Renal cortex interstitium (tissue), 11 donors: ENCODE measurements around the gene SLAMF8. TPM values are rescaled to one million over a fixed set of nuclear protein-coding genes. Genes with fewer than 3 reads are reported as not detected.

Experiments
- DNase-seq, 11 donors: peaks; one replicate each; pipeline ENCODE4 v3.0.0-alpha.2; 2013; ENCODE audit warnings: low read depth in 9 of 11, low spot score in 4 of 11; ENCODE audit errors: extremely low read depth in 1 of 11
- polyA plus RNA-seq, 3 donors: library from polyadenylated mRNA; unstranded; fragments of 120-200 nt; gene quantifications; one replicate each; pipeline ENCODE4 v1.2.1, GENCODE V29; 2013; ENCODE audit not compliant: insufficient read length in 3 of 3

Gene SLAMF8
- polyA plus RNA-seq, 3 donors, result 0.65 to 0.96 (median 0.91) TPM

DNA sequence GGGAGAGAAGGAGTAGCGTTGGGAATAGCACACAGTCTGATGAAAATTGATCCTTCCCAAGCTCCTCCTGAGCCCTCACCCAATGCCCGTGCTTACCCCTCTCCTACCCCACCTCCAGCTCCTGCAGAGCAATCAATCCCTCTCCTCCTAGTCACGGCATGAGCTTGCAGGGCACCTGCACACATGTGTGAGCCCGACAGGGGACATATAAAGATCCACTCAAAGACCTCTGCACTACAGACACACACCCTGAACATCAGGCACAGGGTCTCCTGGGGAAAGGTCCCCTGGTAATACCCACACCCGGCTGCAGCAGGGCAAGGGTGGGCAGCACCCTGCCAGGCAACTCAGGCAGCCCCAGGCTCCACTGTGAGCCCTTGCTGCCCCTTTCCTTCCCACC is 35.4 kb downstream of the SLAMF8 start:
- DNase-seq, result no peak

DNA sequence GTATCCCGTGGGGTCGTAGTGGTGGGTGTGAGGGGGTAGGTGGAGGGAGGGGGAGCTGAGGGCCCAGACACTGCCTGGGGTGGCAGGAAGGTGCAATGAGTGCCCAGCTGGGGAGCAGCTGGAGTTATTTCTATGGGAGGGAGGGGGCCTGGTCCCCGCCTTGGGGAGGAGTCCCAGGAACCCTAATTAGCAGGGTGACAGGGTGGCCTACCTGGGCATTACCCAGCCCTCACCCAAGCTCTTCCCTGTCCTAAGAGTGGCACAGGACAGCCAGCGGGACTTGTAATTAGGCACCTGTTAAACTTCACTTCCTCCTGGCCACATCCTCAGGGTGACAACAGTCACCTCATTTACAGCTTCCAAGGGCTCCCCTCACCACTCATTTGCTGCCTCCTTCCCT is 35.9 kb downstream of the SLAMF8 start, which contains the start of gene VSIG8:
VSIG8 (minus strand) TSS at position 101 of the 400 bp plus-strand sequence. CDS start 136 bp downstream, outside the sequence.
- no peak for DNase-seq

DNA sequence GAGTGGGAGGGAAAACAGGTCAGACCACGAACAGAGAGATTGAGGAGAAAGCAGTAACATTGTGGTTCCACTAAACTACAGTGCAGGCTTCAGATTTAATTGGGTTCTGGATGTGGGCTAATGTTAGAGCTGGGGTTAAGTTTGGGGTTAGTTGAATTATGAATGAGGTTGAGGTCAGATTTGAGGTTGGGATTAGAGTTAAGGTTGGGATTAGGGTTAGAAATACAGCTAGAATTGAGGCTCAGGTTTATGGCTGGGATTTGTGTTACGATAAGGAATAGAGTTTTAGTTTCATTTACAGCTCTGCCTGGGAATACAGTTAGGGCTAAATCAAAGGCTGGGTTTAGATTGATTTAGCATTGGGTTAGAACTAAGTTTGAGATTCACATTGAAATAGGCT is 37.6 kb downstream of the SLAMF8 start:
- no peak for DNase-seq

DNA sequence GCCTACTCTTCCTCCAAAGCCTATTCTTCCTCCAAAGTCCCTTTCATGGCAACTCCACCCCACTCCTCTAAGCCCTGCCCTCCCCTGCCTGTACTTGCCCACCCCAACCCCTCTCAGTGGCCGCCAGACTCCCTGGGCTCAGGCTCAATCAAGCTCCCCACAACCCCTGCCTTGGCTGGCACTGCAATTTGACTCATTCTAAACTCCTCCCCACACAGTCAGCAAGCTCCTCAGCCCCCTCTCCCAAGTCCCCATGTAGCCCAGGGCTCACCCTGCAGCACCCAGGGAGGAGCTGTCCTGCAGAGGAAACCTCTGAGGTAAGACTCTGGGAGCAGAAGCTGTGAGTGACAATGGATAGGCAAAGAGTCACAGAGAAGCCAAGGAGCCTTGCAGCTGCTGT is 39.4 kb downstream of the SLAMF8 start:
- no peak for DNase-seq

DNA sequence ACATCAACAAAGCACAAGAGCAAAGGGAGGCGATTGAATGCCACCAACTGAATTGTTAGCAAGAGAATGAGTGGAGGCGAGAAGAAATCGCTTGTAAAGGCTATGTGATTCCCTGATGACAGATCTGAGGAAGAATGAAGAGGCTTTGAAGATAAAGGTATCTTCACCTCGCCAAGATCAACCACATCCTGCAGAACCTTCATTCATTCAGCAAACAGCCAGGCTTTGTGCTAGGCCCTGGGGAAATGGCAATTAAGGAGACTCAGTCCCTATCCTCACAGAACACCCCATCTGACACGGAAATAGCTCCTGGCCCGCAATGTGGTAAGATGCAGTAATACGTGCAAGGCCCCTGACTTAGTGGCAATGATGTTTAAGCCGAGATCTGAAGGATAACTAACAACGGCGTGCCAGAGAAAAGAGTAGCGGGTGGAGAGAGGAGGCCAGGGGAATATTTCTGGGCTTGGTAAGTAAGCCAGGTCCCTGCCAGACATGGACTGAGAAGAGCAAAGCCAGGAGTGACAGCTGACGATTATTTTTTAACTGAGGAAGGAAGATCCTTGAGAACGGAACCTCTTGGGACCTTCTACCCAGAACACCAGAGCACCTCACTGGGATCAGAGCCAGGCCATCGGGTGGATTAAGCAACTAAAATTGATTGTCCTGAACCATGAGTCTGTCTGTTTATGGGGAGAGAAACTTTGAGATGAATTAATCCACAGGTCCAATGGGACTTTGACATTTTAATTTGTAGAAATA is 40.4 kb downstream of the SLAMF8 start:
- no peak for DNase-seq

DNA sequence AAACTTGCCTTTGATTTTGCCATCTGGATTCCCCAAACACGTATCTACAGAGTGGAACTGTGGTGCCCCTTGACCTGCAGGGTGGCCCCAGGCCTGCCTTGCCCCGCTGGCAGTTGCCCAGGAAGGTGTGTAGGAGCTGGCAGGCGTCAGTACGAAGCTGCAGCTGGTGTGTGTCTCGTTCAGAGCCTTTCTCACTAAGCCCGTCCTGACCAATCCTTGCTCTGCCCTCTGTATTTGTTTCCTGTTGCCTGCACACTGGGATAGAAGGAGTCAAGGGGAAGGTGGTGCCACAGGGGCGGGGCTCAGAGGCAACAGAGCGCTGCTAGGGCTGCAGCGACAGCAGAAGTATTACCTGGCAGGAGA is 41.0 kb downstream of the SLAMF8 start:
- peak in 10 of 11 donors; percentile 37 to 80 (median 66) for DNase-seq

DNA sequence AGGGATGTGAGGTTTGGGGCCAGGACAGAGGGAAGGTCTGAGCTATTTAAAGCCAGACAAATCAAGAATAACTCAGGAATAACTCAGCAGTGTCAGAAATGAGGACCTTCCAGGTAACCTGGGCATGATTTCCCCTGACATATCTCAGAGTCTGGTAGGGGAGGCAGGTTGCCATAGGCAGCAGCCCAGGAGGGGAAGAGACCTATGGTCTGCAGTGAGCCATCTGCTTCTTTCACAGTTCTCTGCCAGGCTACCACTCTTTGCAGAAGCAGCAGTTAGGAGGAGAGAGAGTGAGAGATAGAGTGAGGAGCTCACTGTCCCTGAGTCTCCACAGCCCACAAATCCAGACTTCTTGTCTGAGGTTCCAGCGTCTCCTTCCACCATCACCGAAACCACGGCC is 42.1 kb downstream of the SLAMF8 start:
- DNase-seq, result no peak

DNA sequence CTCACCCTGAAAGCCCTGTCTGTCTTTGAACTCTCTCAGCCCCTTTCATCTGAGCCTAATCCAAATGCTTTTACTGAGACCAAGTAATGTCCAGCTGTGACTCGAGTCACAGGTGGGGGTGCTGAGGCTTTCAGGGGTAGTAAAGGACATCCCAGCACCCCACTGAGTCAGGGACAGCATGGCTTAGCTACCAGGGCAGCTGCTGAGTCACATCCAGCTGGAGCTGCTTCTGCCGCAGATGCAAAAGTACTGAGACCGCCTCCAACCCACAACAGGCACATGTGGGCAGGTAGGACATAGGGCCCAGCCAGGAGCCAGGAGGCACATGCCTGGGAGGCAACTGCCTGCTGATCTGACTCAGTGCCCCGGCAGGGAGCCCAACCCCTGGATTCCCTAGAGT is 42.5 kb downstream of the SLAMF8 start:
- no peak for DNase-seq

DNA sequence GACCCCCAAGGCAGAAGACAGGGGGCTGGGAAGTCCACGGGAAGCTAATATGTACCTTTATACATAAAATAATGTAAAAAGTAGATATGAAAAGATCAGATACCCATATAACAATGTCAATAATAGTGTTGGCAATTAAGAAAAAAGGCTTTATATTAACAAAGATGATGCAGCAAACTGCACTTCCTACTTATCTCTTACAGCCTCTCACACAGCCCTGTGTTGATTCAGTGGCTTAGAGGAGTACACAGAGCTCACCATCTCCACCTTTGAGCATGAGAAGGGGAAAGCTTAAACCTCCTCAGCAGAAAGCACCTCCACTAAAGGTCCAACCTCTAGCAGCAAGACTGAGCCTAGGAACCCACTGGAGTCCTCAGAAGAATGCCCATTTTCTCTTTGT is 42.9 kb downstream of the SLAMF8 start:
- no peak for DNase-seq

DNA sequence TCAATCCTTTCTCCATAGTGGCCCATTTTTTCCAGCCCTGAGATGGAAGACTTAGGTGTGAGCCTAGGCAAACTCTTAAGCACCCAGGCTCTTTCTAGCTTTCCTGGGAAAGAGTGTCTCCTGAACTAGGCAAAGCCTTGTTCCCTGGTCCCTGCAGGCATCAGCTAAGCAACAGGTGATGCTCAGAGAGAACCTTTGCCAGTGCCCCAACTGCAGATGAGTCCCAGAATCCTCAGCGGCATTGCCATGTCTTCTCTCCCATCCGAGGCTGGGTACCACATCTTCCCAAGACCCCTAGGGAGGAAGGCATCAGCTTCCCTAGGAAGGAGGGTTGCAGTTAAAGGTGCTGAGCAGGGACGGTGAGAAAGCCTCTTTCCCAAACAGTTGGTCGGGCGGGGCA is 44.0 kb downstream of the SLAMF8 start:
- DNase-seq, result no peak

DNA sequence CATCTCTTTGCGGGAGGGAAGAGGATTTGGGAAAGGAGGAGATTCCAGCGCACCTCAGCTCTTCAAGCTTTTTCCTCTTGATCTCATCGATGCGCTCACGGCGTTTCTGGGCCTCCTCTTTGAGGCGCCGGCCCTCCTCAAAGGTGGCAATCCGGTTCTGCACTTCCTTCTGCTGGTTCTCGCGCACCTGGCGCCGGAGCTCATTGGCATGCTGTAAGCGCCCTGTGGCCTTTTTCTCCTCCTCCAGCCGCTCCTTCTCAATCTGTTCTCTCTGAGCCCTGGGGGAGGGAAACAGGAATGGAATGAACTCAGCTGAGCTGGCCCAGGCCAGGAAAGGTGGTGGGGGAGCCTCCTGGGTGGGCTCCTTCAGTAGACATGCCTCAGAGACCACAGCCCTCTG is 46.2 kb downstream of the SLAMF8 start:
- peak in 1 of 11 donors; percentile 16 for DNase-seq

DNA sequence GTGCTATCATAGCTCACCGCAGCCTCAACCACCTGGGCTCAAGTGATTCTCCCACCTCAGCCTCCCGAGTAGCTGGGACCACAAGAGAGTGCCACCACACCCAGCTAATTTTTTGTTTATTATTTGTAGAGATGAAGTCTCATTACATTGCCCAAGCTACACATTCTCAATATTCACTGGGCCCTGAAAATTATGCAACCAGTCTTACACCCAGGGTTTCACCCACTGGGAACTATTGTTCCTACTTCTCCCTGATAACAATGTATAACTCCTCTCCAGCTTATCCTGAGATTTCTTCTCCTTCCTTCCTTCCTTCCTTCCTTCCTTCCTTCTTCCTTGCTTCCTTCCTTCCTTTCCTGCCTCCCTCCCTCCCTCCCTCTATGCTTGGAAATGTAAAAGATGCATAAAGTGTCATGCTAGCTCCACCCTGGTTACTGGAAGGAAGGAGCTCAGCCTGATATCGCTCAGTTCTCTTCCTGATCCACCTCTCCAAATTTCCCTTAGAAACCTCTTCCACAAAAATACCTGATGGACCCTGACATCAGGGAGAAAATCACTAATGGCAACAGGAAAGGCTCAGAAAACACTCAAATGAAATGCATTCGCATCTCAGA is 47.0 kb downstream of the SLAMF8 start:
- DNase-seq, result no peak

DNA sequence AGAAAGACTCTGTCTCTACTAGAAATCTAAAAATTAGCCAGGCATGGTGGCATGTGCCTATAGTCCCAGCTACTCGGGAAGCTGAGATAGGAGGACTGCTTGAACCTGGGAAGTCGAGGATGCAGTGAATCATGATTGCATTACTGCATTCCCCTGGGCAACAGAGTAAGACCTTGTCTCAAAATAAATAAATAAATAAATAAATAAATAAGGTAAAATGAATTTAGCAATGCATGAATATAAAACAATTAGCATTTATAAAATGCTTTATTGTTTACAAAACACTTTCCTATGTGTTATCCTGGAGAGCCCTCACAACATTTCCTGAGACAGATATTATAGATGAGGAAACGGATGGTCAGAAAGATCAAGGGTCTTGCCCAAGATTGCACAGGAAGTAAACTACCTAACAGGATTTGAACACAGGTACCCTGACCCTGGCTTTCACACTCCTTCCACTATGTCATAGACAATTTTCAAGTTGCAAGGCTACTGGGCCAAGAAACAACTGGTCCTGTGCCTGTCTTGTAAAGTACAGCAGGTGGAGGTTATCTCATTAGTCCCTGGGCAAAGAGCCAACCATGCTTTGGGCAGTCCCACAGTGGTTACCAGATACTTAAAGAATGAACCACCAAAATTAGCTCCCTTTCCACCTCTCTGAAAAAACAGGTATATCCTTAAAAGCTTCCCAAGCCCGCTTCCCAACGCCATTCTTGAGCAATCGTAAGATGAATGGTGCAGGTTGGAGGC is 51.2 kb downstream of the SLAMF8 start:
- no peak for DNase-seq

DNA sequence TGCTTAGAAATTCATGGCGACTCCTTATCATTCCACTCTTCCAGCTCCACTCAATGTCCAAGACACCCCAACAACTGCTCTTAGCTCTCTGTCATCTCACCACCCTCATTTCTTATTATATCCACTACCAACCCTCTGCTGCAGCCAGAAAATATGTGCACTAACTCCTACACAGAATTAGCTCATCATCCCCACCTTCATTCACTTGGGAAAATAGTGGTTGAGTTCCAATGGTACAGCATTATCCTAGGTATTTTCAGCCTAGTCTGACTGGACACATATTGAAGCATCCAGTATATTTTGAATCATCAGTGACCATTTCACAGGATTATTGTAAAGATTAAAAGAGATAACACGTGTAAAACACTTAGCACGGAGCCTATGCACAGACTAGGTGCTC is 52.5 kb downstream of the SLAMF8 start:
- DNase-seq, result no peak

DNA sequence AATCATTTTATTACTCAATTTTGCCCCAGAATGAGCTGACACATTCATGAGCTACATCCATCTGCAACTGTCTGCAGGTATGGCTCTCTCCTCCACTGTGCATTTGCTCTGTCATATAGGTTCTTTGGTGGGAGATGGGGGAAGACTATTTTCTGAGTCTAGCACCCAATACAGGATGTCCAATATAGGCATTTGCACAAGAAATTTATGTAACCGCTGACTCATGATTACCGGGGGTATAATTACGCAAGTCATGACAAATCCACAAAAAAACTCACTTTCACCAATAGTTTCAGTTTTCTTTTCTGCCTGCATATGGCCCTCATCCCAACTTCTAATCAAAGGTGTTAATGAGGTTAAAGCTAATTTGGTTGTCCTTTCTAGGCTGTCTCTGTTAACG is 53.3 kb downstream of the SLAMF8 start:
- DNase-seq, result no peak

DNA sequence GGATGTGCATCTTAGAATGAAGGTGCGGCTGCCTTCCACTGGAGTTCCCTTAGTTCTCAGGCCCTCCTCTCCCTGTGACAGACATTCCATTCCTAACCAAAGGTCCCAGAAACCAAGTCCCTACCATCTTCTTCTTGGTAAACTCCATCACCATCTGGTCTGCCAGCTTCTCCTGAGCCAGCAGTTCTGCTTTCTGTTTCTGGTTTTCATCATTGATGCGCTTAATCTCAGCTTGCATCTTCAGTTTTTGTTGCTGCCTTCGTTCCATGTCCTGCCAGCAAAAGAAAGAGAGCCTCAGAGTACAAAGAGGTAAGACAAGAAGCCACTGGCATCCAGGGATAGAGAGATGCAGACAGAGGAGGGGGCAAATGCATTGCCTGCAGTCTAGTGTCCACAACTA is 53.8 kb downstream of the SLAMF8 start:
- DNase-seq, result no peak

DNA sequence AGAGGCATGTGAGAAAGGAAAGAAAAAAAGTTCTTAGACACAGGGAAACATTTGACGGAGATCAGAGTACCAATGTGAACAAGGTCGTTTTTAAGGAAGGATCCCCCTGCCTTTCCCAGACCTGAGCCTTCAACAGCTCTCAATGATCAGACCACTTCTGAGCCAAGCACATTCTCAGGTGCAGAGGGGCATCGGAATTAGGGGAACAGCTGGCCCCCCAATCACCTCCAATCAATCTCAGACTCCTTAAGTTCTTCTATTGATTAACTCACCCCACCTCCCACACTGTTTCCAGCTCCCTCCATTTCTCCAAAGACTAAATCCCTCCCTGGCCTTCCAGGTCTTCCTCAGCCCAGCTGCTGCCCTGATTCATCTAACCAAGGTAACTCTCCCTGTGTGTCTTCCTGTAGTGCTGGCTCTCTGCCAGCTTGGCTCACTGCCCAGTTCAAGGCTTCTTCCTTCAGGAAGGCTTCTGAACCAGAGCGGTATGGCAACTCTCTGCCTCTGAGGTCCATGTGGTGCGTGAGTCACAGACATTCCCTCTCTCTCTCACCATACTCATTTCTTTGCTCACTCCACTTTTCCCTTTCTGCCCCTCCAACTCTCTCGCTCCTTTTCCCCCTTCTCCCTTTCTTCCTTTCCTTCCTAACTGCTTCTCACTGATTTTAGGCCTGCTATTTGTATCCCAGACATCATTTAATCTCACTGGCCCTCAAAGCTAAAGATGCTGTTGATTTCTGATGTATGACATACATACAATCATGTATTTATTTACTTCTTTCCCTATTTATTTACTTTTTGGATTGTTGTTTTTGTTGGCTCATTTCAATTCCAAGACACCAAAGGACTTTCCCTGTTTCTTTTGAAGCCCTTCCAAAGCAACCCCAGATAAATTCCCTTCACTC is 55.2 kb downstream of the SLAMF8 start:
- peak in 9 of 11 donors; percentile 45 to 77 (median 56) for DNase-seq

DNA sequence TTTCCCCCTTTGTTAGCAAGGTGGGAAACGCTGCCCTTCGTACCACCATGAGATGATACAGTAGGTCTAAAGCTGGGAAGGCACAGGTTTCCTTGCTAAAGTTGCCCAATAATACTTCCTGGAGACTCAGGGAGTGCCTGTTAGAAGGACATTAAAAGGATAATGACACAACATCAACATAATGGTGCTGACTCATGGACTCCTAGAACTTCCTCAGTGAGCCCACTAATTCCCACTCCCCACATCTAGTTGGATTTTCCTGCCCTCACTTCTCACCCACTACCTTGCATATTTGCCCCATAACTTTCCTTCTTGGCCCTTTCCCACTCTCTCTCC is 55.8 kb downstream of the SLAMF8 start:
- DNase-seq, result no peak

DNA sequence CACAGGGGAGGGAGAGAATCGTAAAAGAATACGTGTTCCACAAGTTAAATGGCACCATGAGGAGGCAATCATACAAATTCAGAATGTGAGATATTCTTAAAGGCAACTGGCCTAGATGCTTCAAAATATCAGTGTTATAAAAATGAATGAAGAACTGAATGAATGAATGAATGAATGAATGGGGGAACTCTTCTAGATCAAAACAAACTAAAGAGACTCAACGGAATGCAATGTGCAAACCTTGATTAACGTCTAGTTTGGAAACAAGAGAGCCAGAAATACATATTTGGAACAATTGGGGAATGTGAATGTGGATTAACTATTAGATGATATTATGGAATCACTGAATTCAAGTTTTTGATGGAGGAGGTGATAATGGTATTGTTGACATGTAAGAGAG is 56.5 kb downstream of the SLAMF8 start:
- DNase-seq, result no peak
